Smooth muscle cell (in vitro differentiated cells): Measurements from ENCODE around the gene AK1. TPM values are rescaled to one million over a fixed set of nuclear protein-coding genes. Genes with fewer than 3 reads are reported as not detected.
A peak's percentile ranks its signal among the peaks of the same experiment; 100 is the strongest.
"Not testable (repeated sequence)": the region's sequence is repeated elsewhere in the genome, so short reads cannot be mapped to it uniquely, and the experiment has no call there.

Experiments
- DNase-seq: peaks from one replicate; lab custom pipeline; 2025; ENCODE audit not compliant: unreplicated experiment; lab: John Stamatoyannopoulos, UW
- H2AFZ ChIP-seq: fragments of 200-600 bp; sonication (generic); 2 replicates; pipeline ENCODE4 v1.6.0; 2016; ENCODE audit warnings: antibody characterized with exemption, low read depth, mild to moderate bottlenecking
- H3F3A ChIP-seq: fragments of 200-600 bp; sonication (generic); 2 replicates; pipeline ENCODE4 v1.6.0; 2017; ENCODE audit warnings: antibody characterized with exemption, low read depth
- H3K27ac ChIP-seq: fragments of 200-600 bp; sonication (generic); 2 replicates; pipeline ENCODE4 v1.5.1; 2016; ENCODE audit warnings: low read depth, mild to moderate bottlenecking
- H3K27me3 ChIP-seq: fragments of 200-600 bp; sonication (generic); 2 replicates; pipeline ENCODE4 v1.6.1; 2016; ENCODE audit warnings: low read depth, mild to moderate bottlenecking
- H3K36me3 ChIP-seq: fragments of 200-600 bp; sonication (generic); 2 replicates; pipeline ENCODE4 v1.5.1; 2016; ENCODE audit warnings: low read depth
- H3K4me1 ChIP-seq: fragments of 200-600 bp; sonication (generic); 2 replicates; pipeline ENCODE4 v1.5.1; 2016; ENCODE audit warnings: low read depth
- H3K4me2 ChIP-seq: fragments of 200-600 bp; sonication (generic); 2 replicates; pipeline ENCODE4 v1.6.0; 2016; ENCODE audit warnings: mild to moderate bottlenecking
- H3K4me3 ChIP-seq: fragments of 200-600 bp; sonication (generic); 2 replicates; pipeline ENCODE4 v1.5.1; 2016; ENCODE audit warnings: mild to moderate bottlenecking
- H3K79me2 ChIP-seq: fragments of 200-600 bp; sonication (generic); 2 replicates; pipeline ENCODE4 v1.6.0; 2016; ENCODE audit warnings: low read depth, mild to moderate bottlenecking
- H3K9ac ChIP-seq: fragments of 200-600 bp; sonication (generic); 2 replicates; pipeline ENCODE4 v1.6.0; 2016; ENCODE audit warnings: low read depth
- H3K9me3 ChIP-seq: fragments of 200-600 bp; sonication (generic); replicated peaks from 2 replicates; pipeline ENCODE4 v1.5.1; 2016; ENCODE audit warnings: low read depth
- H4K20me1 ChIP-seq: fragments of 200-600 bp; sonication (generic); 2 replicates; pipeline ENCODE4 v1.6.0; 2016; ENCODE audit warnings: low read depth
- WGBS: methylation state at CpG from one replicate; pipeline ENCODE4 v1.1.7; 2016; ENCODE audit warnings: low lambda C conversion rate; 5-methylcytosine and 5-hydroxymethylcytosine counted together
- polyA plus RNA-seq: library from polyadenylated mRNA; unstranded; fragments of >200 nt; fragmentation: Nextera tagmentation; extraction: Ambion mirVana; gene quantifications from 2 replicates; pipeline ENCODE4 v1.2.1, GENCODE V29; 2016
- total RNA-seq: library from RNA; depleted of rRNA; stranded (reverse); fragments of >200 nt; gene quantifications from 2 replicates; pipeline ENCODE4 v1.2.3, GENCODE V29; 2014
- TF ChIP-seq, protein P1 (sequence below): fragments of 200-600 bp; sonication (generic); IDR thresholded peaks from 2 replicates; pipeline ENCODE4 v1.5.1; 2017; ENCODE audit warnings: borderline replicate concordance, mild to moderate bottlenecking, antibody characterized with exemption; ENCODE audit not compliant: insufficient read depth, poor library complexity, severe bottlenecking

The AK1 gene
- total and polyA plus RNA-seq, 2 experiments from 2014 or later, result 52.4 to 97.8 TPM

DNA sequence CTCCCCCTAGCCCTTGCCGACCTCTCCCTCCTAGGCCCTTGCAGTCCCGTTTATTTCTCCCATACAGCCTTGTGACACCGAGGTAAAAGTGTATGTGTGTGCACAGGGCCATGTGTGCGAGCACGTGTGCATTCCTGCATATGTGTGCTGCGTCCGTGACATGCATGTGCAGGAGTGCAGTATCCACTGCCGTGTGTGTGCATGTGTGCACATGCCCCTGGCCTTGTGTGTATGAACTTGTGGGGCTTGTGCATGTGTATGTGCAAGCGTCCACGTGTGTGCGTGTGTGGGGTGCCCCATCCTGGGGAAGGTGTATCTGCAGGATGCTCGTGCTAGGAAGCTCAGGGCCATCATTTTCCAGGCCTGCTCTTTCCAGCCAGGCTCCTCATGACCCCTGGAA is 6.6 kb downstream of the AK1 start:
- Histone ChIP-seq H3K27me3 (no peaks in the 10 kb centered on the region), H4K20me1 (no peaks in the 10 kb centered on the region), H3F3A (no peaks in the 10 kb centered on the region), H3K9ac (no peak overlapping the region), H3K4me3 (no peak overlapping the region), H3K36me3 (no peaks in the 10 kb centered on the region), H2AFZ (no peak overlapping the region), H3K79me2 (no peaks in the 10 kb centered on the region), H3K27ac (no peak overlapping the region), H3K4me2 (no peak overlapping the region), H3K9me3 (no peaks in the 10 kb centered on the region), H3K4me1 (no peaks in the 10 kb centered on the region)
- DNase-seq, result no peak
- TF ChIP-seq, protein P1, sequence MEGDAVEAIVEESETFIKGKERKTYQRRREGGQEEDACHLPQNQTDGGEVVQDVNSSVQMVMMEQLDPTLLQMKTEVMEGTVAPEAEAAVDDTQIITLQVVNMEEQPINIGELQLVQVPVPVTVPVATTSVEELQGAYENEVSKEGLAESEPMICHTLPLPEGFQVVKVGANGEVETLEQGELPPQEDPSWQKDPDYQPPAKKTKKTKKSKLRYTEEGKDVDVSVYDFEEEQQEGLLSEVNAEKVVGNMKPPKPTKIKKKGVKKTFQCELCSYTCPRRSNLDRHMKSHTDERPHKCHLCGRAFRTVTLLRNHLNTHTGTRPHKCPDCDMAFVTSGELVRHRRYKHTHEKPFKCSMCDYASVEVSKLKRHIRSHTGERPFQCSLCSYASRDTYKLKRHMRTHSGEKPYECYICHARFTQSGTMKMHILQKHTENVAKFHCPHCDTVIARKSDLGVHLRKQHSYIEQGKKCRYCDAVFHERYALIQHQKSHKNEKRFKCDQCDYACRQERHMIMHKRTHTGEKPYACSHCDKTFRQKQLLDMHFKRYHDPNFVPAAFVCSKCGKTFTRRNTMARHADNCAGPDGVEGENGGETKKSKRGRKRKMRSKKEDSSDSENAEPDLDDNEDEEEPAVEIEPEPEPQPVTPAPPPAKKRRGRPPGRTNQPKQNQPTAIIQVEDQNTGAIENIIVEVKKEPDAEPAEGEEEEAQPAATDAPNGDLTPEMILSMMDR, result no peak
- 93% methylated on average over 12 of the region's 12 CpGs for WGBS

DNA sequence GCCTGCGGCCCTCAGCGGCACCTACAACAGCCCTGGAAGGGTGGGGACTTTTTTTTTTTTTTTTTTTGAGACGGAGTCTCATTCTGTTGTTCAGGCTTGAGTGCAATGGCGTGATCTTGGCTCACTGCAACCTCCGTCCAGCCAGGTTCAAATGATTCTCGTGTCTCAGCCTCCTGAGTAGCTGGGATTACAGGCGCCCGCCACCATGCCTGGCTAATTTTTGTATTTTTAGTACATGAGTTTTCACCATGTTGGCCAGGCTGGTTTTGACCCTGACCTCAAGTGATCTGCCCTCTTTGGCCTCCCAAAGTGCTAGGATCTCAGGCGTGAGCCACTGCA is 7.4 kb downstream of the AK1 start:
- H3K27ac ChIP-seq, H3K27me3 ChIP-seq, H3K79me2 ChIP-seq, H3K36me3 ChIP-seq, H3K9ac ChIP-seq, H3K9me3 ChIP-seq, DNase-seq, H3K4me1 ChIP-seq, H4K20me1 ChIP-seq, H3K4me2 ChIP-seq, H2AFZ ChIP-seq, H3F3A ChIP-seq, H3K4me3 ChIP-seq: not testable (repeated sequence)
- WGBS, result 66% methylated on average over 9 of the region's 9 CpGs

GRCh38 chr9:127869310-127870152 is 7.9 kb downstream of the AK1 start:
- no peaks in the 10 kb centered on the region for H3K9me3 ChIP-seq
- H3K27ac ChIP-seq, result no peak overlapping the region
- no peak overlapping the region for H3K4me2 ChIP-seq
- H3K36me3 ChIP-seq, result no peaks in the 10 kb centered on the region
- no peak overlapping the region for H2AFZ ChIP-seq
- H3K4me1 ChIP-seq, result no peaks in the 10 kb centered on the region
- TF ChIP-seq, protein P1, result peak; percentile 76
- no peak overlapping the region for H3K9ac ChIP-seq
- no peaks in the 10 kb centered on the region for H4K20me1 ChIP-seq
- H3K27me3 ChIP-seq, result no peaks in the 10 kb centered on the region
- no peaks in the 10 kb centered on the region for H3F3A ChIP-seq
- no peaks in the 10 kb centered on the region for H3K79me2 ChIP-seq
- no peak overlapping the region for H3K4me3 ChIP-seq
- DNase-seq, result peak; percentile 63
- WGBS, result 69% methylated on average over 18 of the region's 18 CpGs

DNA sequence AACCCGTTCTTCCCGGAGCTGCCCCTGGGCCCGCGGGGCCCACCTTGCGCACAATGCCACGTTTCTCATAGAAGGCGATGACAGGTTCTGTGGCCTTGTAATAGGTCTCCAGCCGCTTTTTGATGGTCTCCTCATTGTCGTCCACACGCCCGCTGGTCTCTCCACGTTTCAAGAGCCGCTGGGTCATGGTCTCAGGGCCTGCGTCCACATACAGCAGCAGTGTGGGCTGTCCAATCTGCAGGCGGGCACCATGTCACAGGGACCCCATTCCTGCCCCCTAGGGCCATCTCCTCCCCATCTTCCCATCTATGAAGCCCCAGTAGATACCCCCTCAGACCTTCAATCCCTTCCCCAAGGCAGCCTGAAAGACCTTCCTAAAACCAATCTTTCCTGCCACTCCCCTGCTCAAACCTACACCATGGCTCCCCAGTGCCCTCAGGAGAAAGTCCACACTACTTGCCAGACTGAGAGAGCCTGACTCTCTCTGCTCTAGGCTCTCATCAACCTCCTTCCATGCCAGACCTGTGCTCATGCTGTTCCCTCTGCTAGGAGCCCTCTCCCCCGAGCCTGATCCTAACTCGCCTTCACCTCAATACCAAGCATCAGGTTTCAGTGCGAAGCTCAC is 9.1 kb downstream of the AK1 start:
- no peak for DNase-seq
- TF ChIP-seq, protein P1, result no peak
- H3K36me3 ChIP-seq, result no peaks in the 10 kb centered on the region
- H3F3A ChIP-seq, result no peaks in the 10 kb centered on the region
- no peak overlapping the region for H3K9ac ChIP-seq
- no peaks in the 10 kb centered on the region for H4K20me1 ChIP-seq
- no peaks in the 10 kb centered on the region for H3K9me3 ChIP-seq
- H3K4me2 ChIP-seq, result no peak overlapping the region
- H3K4me3 ChIP-seq, result no peak overlapping the region
- no peak overlapping the region for H2AFZ ChIP-seq
- no peaks in the 10 kb centered on the region for H3K27me3 ChIP-seq
- WGBS, result 95% methylated on average over 18 of the region's 18 CpGs
- H3K27ac ChIP-seq, result no peak overlapping the region
- no peaks in the 10 kb centered on the region for H3K4me1 ChIP-seq
- H3K79me2 ChIP-seq, result no peaks in the 10 kb centered on the region
